Measurements from ENCODE around the gene OVAAL.

- no peak for TF ChIP-seq NFIC (IDR thresholded peaks at IDR 0.05)
- TF ChIP-seq CEBPB (IDR thresholded peaks at IDR 0.05) = no peak
- TF ChIP-seq TAF1 (IDR thresholded peaks at IDR 0.05; ENCODE audit: low read depth) = no peak
- TF ChIP-seq RAD21 (IDR thresholded peaks at IDR 0.05; ENCODE audit: low read depth) = no peak
- no peak for TF ChIP-seq ZBTB7A (IDR thresholded peaks at IDR 0.05; ENCODE audit: low read depth)
- no peak for TF ChIP-seq USF1 (IDR thresholded peaks at IDR 0.05)
- no peak for TF ChIP-seq EP300 (IDR thresholded peaks at IDR 0.05; ENCODE audit: borderline replicate concordance)
- no peak for TF ChIP-seq REST (IDR thresholded peaks at IDR 0.05; ENCODE audit: low read depth)
- TF ChIP-seq TCF12 (IDR thresholded peaks at IDR 0.05; ENCODE audit: low read depth) = no peak
- TF ChIP-seq YY1 (IDR thresholded peaks at IDR 0.05; ENCODE audit: low read depth) = no peak
- no peak for TF ChIP-seq CREB1 (IDR thresholded peaks at IDR 0.05; ENCODE audit: low read depth)
- TF ChIP-seq MAX (IDR thresholded peaks at IDR 0.05) = no peak
- no peak for TF ChIP-seq FOXM1 (IDR thresholded peaks at IDR 0.05; ENCODE audit: borderline replicate concordance, low read depth)
- no peak for TF ChIP-seq TEAD4 (IDR thresholded peaks at IDR 0.05)
These were observed 8.5 kb upstream of the OVAAL start for GRCh38 chr1:180550241-180550640.

Measured in Ishikawa (cell line).